ENCODE results near the gene KLB.

DNA sequence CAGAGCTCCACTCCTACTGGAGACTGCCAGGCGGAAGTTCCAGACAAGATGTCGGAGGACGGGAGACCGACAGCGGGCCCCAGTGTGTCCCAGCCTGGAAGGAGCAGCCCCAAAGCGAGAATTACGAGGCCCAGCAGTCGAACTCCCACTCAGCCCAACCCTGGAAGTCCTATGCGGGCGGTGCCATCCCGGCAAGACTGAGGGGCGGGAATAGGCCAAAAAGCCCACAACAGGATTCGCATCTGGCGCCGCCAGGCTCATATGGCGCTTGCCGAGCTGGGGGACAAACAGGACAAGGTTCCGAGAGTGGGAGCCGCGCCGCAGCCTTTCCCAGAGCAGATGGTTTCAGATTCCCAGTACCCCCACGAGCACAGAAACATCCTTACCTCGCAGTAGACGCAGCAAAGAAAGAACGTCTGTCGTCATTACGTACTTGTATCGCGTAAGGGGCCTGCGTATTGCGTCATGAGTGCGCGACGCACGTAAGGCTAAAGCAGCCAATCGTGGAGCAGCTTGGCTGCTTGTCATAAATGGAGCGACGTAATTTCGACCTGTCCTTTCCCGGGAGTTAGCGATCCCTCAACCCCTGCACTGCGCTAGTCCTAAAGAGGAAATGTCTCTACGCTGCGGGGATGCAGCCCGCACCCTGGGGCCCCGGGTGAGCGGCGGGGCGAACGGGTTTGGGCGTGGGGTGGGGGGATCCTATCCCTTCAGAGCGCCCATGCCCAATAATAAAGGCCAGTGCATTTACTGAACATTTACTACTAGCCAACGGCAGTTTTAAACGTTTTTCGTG lies 52.0 kb downstream of the KLB start, which contains the start of the genes LIAS and RPL9:
- peak in 3 of 4 donors; percentile 91 to 94 (median 94) for TF ChIP-seq POLR2A (IDR thresholded peaks at IDR 0.05)
- TF ChIP-seq, protein P1, sequence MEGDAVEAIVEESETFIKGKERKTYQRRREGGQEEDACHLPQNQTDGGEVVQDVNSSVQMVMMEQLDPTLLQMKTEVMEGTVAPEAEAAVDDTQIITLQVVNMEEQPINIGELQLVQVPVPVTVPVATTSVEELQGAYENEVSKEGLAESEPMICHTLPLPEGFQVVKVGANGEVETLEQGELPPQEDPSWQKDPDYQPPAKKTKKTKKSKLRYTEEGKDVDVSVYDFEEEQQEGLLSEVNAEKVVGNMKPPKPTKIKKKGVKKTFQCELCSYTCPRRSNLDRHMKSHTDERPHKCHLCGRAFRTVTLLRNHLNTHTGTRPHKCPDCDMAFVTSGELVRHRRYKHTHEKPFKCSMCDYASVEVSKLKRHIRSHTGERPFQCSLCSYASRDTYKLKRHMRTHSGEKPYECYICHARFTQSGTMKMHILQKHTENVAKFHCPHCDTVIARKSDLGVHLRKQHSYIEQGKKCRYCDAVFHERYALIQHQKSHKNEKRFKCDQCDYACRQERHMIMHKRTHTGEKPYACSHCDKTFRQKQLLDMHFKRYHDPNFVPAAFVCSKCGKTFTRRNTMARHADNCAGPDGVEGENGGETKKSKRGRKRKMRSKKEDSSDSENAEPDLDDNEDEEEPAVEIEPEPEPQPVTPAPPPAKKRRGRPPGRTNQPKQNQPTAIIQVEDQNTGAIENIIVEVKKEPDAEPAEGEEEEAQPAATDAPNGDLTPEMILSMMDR (IDR thresholded peaks at IDR 0.05), result no peak
